PC-9 (cell line): Measurements from ENCODE around the gene EVC2. TPM values are rescaled to one million over a fixed set of nuclear protein-coding genes. Genes with fewer than 3 reads are reported as not detected.

Source experiments
- BruUV-seq: library from RNA; stranded (reverse); fragments of 400-500 nt; replicated peaks from 2 replicates; lab custom pipeline; 2021; lab: Mats Ljungman, UMichigan
- CTCF ChIA-PET: fragments of 300-600 bp; sonication (Branson Sonifier 250); formaldehyde crosslinking; loops from one replicate; lab custom pipeline; 2022; ENCODE audit warnings: antibody characterized with exemption; lab: Charles Lee
- POLR2A ChIA-PET: fragments of 300-600 bp; sonication (Branson Sonifier 250); formaldehyde crosslinking; loops from one replicate; lab custom pipeline; 2022; ENCODE audit warnings: antibody characterized with exemption; ENCODE audit not compliant: unreplicated experiment; lab: Charles Lee
- DNase-seq, 2 experiments: peaks; one replicate each; pipeline versions ENCODE4 v3.0.0 to v3.0.0-alpha.2; 2015 to 2022; ENCODE audit warnings: mixed read lengths in 1 of 2
- H2AFZ ChIP-seq: fragments of 200-600 bp; sonication (generic); 2 replicates; pipeline ENCODE4 v1.8.1; 2017; ENCODE audit warnings: antibody characterized with exemption
- H3F3A ChIP-seq: fragments of 200-600 bp; sonication (generic); 2 replicates; pipeline ENCODE4 v1.8.1; 2017; ENCODE audit warnings: antibody characterized with exemption, mild to moderate bottlenecking, low read depth; ENCODE audit not compliant: insufficient read depth
- H3K27ac ChIP-seq: fragments of 200-600 bp; sonication (generic); 2 replicates; pipeline ENCODE4 v1.6.1; 2016; ENCODE audit warnings: mixed run types
- H3K27me3 ChIP-seq: fragments of 200-600 bp; sonication (generic); 2 replicates; pipeline ENCODE4 v1.6.1; 2016; ENCODE audit warnings: low read depth, mixed run types; ENCODE audit not compliant: insufficient read depth
- H3K36me3 ChIP-seq: fragments of 200-600 bp; sonication (generic); 2 replicates; pipeline ENCODE4 v1.6.1; 2016; ENCODE audit warnings: low read depth, mixed run types
- H3K4me1 ChIP-seq: fragments of 200-600 bp; sonication (generic); replicated peaks from 2 replicates; pipeline ENCODE4 v1.6.1; 2016; ENCODE audit warnings: mixed run types; ENCODE audit not compliant: insufficient read depth
- H3K4me2 ChIP-seq: fragments of 200-600 bp; sonication (generic); 2 replicates; pipeline ENCODE4 v1.6.1; 2017; ENCODE audit warnings: mixed run types
- H3K4me3 ChIP-seq: fragments of 200-600 bp; sonication (generic); 2 replicates; pipeline ENCODE4 v1.6.1; 2016; ENCODE audit warnings: mixed run types
- H3K79me2 ChIP-seq: fragments of 200-600 bp; sonication (generic); 2 replicates; pipeline ENCODE4 v1.6.1; 2017; ENCODE audit warnings: low read depth, mixed run types
- H3K9me2 ChIP-seq: fragments of 200-600 bp; sonication (generic); 2 replicates; pipeline ENCODE4 v1.8.1; 2017; ENCODE audit warnings: mild to moderate bottlenecking; ENCODE audit not compliant: insufficient read depth
- H3K9me3 ChIP-seq: fragments of 200-600 bp; sonication (generic); 2 replicates; pipeline ENCODE4 v1.8.1; 2016; ENCODE audit warnings: low read depth; ENCODE audit not compliant: insufficient read depth
- H4K20me1 ChIP-seq: fragments of 200-600 bp; sonication (generic); 2 replicates; pipeline ENCODE4 v1.8.1; 2017; ENCODE audit not compliant: insufficient read depth
- CTCF ChIP-seq: fragments of 200-600 bp; sonication (generic); conservative IDR thresholded peaks from 2 replicates; pipeline ENCODE4 v1.6.1; 2017; ENCODE audit warnings: mixed run types, antibody characterized with exemption, mild to moderate bottlenecking, moderate library complexity
- EZH2 ChIP-seq: fragments of 200-600 bp; sonication (generic); IDR thresholded peaks from 2 replicates; pipeline ENCODE4 v1.8.0; 2017; ENCODE audit warnings: antibody characterized with exemption, low read depth
- intact Hi-C: fragments of 100-400 bp; cut with micrococcal nuclease; formaldehyde crosslinking; loops from one replicate; pipeline ENCODE4 v1.10.0; 2022; ENCODE audit not compliant: unreplicated experiment
- total RNA-seq: library from RNA; stranded (reverse); gene quantifications from 2 replicates; pipeline ENCODE4 v1.2.3, GENCODE V29; 2021

EVC2 gene
- total RNA-seq, 1 experiment from 2014 or later: 1.4 TPM

DNA sequence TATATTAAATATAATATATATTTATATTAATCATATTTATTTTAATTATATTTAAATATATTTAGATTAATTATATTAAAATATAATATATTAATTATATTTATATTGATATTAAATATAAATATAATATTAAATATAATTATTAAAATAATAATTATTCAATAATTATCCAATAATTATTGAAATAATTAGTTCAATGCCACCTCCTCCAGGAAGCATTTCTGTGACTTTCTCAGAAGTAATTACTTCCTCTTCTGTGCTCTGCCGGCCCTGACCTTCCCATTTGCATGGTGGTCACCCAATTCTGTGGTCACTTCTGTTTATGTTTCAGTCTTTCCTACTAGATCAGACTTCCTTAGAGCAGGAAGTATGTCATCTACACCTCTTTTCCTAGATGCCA, 45.8 kb downstream of the EVC2 start:
- Histone ChIP-seq H3F3A (no peaks in the 10 kb centered on the region), H3K4me3 (no peak overlapping the region), H3K4me1 (no peaks in the 10 kb centered on the region), H3K4me2 (no peak overlapping the region), H3K9me2 (no peaks in the 10 kb centered on the region), H3K27me3 (no peaks in the 10 kb centered on the region), H3K36me3 (no peaks in the 10 kb centered on the region), H3K79me2 (no peaks in the 10 kb centered on the region), H2AFZ (no peak overlapping the region), H4K20me1 (no peaks in the 10 kb centered on the region), H3K27ac (no peak overlapping the region), H3K9me3 (no peaks in the 10 kb centered on the region)
- intact Hi-C loops: no loop called here
- DNase-seq: no peak
- ChIA-PET POLR2A (no interaction called here), CTCF (no interaction called here)
- no TSS peak for BruUV-seq
- TF ChIP-seq CTCF (no peak), EZH2 (no peak)

- no peak for DNase-seq
- Histone ChIP-seq H4K20me1 (no peaks in the 10 kb centered on the region), H3K27ac (no peak overlapping the region), H3K36me3 (no peaks in the 10 kb centered on the region), H3K9me2 (no peaks in the 10 kb centered on the region), H3K9me3 (no peaks in the 10 kb centered on the region), H3K4me2 (no peak overlapping the region), H3K27me3 (no peaks in the 10 kb centered on the region), H2AFZ (no peak overlapping the region), H3K4me1 (no peaks in the 10 kb centered on the region), H3K4me3 (no peak overlapping the region), H3K79me2 (no peaks in the 10 kb centered on the region), H3F3A (no peaks in the 10 kb centered on the region)
- intact Hi-C loops: no loop called here
- ChIA-PET CTCF (no interaction called here), POLR2A (no interaction called here)
- no peak for TF ChIP-seq EZH2
- TF ChIP-seq CTCF: no peak
- BruUV-seq: no TSS peak
Measured at GRCh38 chr4:5661237-5661636, 47.1 kb downstream of the EVC2 start.

- H3K36me3 ChIP-seq: no peaks in the 10 kb centered on the region
- CTCF ChIA-PET: no interaction called here
- DNase-seq: no peak
- H3K79me2 ChIP-seq: no peaks in the 10 kb centered on the region
- POLR2A ChIA-PET: no interaction called here
- intact Hi-C loops: no loop called here
- H2AFZ ChIP-seq: no peak overlapping the region
- TF ChIP-seq CTCF (no peak), EZH2 (no peak)
- no peaks in the 10 kb centered on the region for H3K4me1 ChIP-seq
- H3K9me3 ChIP-seq: no peaks in the 10 kb centered on the region
- no peak overlapping the region for H3K27ac ChIP-seq
- no TSS peak for BruUV-seq
- no peak overlapping the region for H3K4me3 ChIP-seq
- no peaks in the 10 kb centered on the region for H3K27me3 ChIP-seq
- no peaks in the 10 kb centered on the region for H3F3A ChIP-seq
- H4K20me1 ChIP-seq: no peaks in the 10 kb centered on the region
- H3K9me2 ChIP-seq: no peaks in the 10 kb centered on the region
- no peak overlapping the region for H3K4me2 ChIP-seq
Measured at GRCh38 chr4:5660185-5660584, 48.2 kb downstream of the EVC2 start.
